ENCODE results near the gene THSD7B.

GRCh38 chr2:136917411-136917881 is 152.1 kb downstream of the THSD7B start:
- TF ChIP-seq EP300 (IDR thresholded peaks at IDR 0.05) (no peak), POLR2AphosphoS5 (IDR thresholded peaks at IDR 0.05) (no peak), CTCF (IDR thresholded peaks at IDR 0.05) (no peak)
